GM12878 (cell line): ENCODE measurements around the gene SLC11A1. TPM values are rescaled to one million over a fixed set of nuclear protein-coding genes. Genes with fewer than 3 reads are reported as not detected.

Experiments
- ATAC-seq: fragments of 200-7000 bp; cut with Tn5 transposase; 3 replicates; pipeline ENCODE4 v1.9.1; 2020; ENCODE audit warnings: mild to moderate bottlenecking, moderate library complexity
- BruUV-seq: library from RNA; stranded (reverse); fragments of 400-500 nt; replicated peaks from 2 replicates; lab custom pipeline; 2021; lab: Mats Ljungman, UMichigan
- CTCF ChIA-PET: fragments of 300-600 bp; sonication (Branson Sonifier 250); formaldehyde crosslinking; extraction: SDS; loops from one replicate; lab custom pipeline; 2021; ENCODE audit warnings: inconsistent platforms; lab: Yijun Ruan, JAX
- POLR2A ChIA-PET: fragments of 350-600 bp; formaldehyde crosslinking; extraction: SDS; loops from one replicate; lab custom pipeline; 2021; ENCODE audit warnings: inconsistent platforms; lab: Charles Lee
- RAD21 ChIA-PET: fragments of 300-600 bp; sonication (Branson Sonifier 250); formaldehyde crosslinking; loops from one replicate; lab custom pipeline; 2023; ENCODE audit warnings: antibody characterized with exemption; ENCODE audit not compliant: unreplicated experiment; lab: Charles Lee
- SMC1A ChIA-PET: fragments of 300-600 bp; sonication (Branson Sonifier 250); formaldehyde crosslinking; loops from one replicate; lab custom pipeline; 2023; ENCODE audit not compliant: unreplicated experiment, uncharacterized antibody; lab: Charles Lee
- DNase-seq: peaks from one replicate; pipeline ENCODE4 v3.0.0-alpha.2; 2011; ENCODE audit warnings: low read depth, low spot score
- FAIRE-seq: peaks from 3 replicates; lab custom pipeline; 2011; peaks lifted over from hg19 to GRCh38; lab: Jason Lieb, UNC
- H2AFZ ChIP-seq: 2 replicates; pipeline ENCODE4 v1.6.0; 2011; ENCODE audit warnings: low read depth, low read length, control low read depth; ENCODE audit not compliant: control insufficient read depth
- H3K27ac ChIP-seq: 2 replicates; pipeline ENCODE4 v1.5.1; 2011; ENCODE audit warnings: control low read depth; ENCODE audit not compliant: control insufficient read depth, insufficient read depth
- H3K27me3 ChIP-seq, 2 experiments: replicated peaks in 1 of 2; 2 replicates each; pipeline versions ENCODE4 v1.6.0 to v1.6.1; 2011; ENCODE audit warnings: low read length in 1 of 2; ENCODE audit not compliant: control insufficient read depth in 2 of 2, insufficient read depth in 2 of 2
- H3K36me3 ChIP-seq, 2 experiments: 2 replicates each; pipeline ENCODE4 v1.5.1; 2011; ENCODE audit warnings: low read length in 1 of 2; ENCODE audit not compliant: control insufficient read depth in 2 of 2, insufficient read depth in 2 of 2
- H3K4me1 ChIP-seq: 2 replicates; pipeline ENCODE4 v1.6.1; 2011; ENCODE audit warnings: mild to moderate bottlenecking, low read length, moderate library complexity, mixed read lengths; ENCODE audit not compliant: control insufficient read depth, insufficient read depth
- H3K4me2 ChIP-seq: 2 replicates; pipeline ENCODE4 v1.6.0; 2011; ENCODE audit warnings: control low read depth; ENCODE audit not compliant: control insufficient read depth, insufficient read depth
- H3K4me3 ChIP-seq: fragments of 200-600 bp; sonication (generic); 2 replicates; pipeline ENCODE4 v1.5.1; 2016
- H3K79me2 ChIP-seq: 2 replicates; pipeline ENCODE4 v1.6.0; 2011; ENCODE audit warnings: low read length; ENCODE audit not compliant: control insufficient read depth, insufficient read depth
- H3K9ac ChIP-seq: 2 replicates; pipeline ENCODE4 v1.8.0; 2011; ENCODE audit warnings: low read length, control low read depth, mixed read lengths; ENCODE audit not compliant: control insufficient read depth, insufficient read depth
- H3K9me3 ChIP-seq: replicated peaks from 3 replicates; pipeline ENCODE4 v1.5.1; 2011; ENCODE audit warnings: mild to moderate bottlenecking, low read length; ENCODE audit not compliant: control insufficient read depth, insufficient read depth
- H4K20me1 ChIP-seq: 2 replicates; pipeline ENCODE4 v1.6.0; 2011; ENCODE audit not compliant: control insufficient read depth, insufficient read depth
- BRCA1 ChIP-seq: IDR thresholded peaks from 2 replicates; pipeline ENCODE4 v1.6.1; 2011; ENCODE audit warnings: low read depth, low read length, improper control_type of control experiment
- DPF2 ChIP-seq: fragments of 450-650 bp; IDR thresholded peaks from 2 replicates; pipeline ENCODE4 v1.6.1; 2017; ENCODE audit warnings: mild to moderate bottlenecking
- HDAC6 ChIP-seq: fragments of 200-600 bp; sonication (generic); IDR thresholded peaks from one replicate; pipeline ENCODE4 v1.8.0; 2017; ENCODE audit warnings: antibody characterized with exemption; ENCODE audit not compliant: unreplicated experiment
- NFIC ChIP-seq: IDR thresholded peaks from 2 replicates; pipeline ENCODE4 v1.6.1; 2012; ENCODE audit warnings: low read depth, mild to moderate bottlenecking, inconsistent platforms, low read length, moderate library complexity
- SMARCA5 ChIP-seq: fragments of 450-650 bp; IDR thresholded peaks from 2 replicates; pipeline ENCODE4 v1.6.1; 2017; ENCODE audit warnings: mild to moderate bottlenecking
- TARDBP ChIP-seq: IDR thresholded peaks from 2 replicates; pipeline ENCODE4 v1.6.1; 2016; ENCODE audit warnings: borderline replicate concordance
- ZNF217 ChIP-seq: fragments of 450-650 bp; IDR thresholded peaks from 2 replicates; pipeline ENCODE4 v1.6.1; 2017; ENCODE audit warnings: antibody characterized with exemption, mild to moderate bottlenecking
- ZNF622 ChIP-seq: fragments of 450-650 bp; IDR thresholded peaks from 2 replicates; pipeline ENCODE4 v1.6.1; 2017; ENCODE audit warnings: mild to moderate bottlenecking, inconsistent platforms
- WGBS: methylation state at CpG from one replicate; pipeline ENCODE4 v1.1.6; 2016; ENCODE audit warnings: low lambda C conversion rate; ENCODE audit not compliant: insufficient replicate concordance, insufficient coverage; ENCODE audit errors: missing lambda C conversion rate; 5-methylcytosine and 5-hydroxymethylcytosine counted together
- in situ Hi-C: fragments of 300-500 bp; cut with MboI; formaldehyde crosslinking; loops from 9 replicates; pipeline ENCODE4 v1.14.3; 2018; ENCODE audit warnings: mixed read lengths
- intact Hi-C: fragments of 100-400 bp; cut with micrococcal nuclease; formaldehyde crosslinking; loops from one replicate; pipeline ENCODE4 v1.14.2; 2022; ENCODE audit not compliant: unreplicated experiment
- polyA plus RNA-seq, 11 experiments: library from polyadenylated mRNA; depleted of rRNA in 4 of 11; unstranded in 6 of 11; stranded (reverse) in 5 of 11; fragments of >200 nt; fragmentation: Nextera tagmentation in 4 of 11; fragmentation: Illumina TruSeq in 1 of 11; extraction: Ambion mirVana in 4 of 11; extraction: Trizol in 1 of 11; gene quantifications; 1 replicate in 1 of 11; 2 replicates in 10 of 11; pipeline versions ENCODE4 v1.2.1 to v1.2.3, GENCODE V29; 2011 to 2016; ENCODE audit warnings: inconsistent platforms in 2 of 11, missing spikeins in 2 of 11, low read depth in 1 of 11
- total RNA-seq, 4 experiments: library from RNA; depleted of rRNA in 3 of 4; stranded (reverse); fragments of >200 nt in 3 of 4; fragmentation: Illumina TruSeq in 1 of 4; extraction: Trizol in 1 of 4; gene quantifications; 2 replicates each; pipeline versions ENCODE4 v1.2.1 to v1.2.3, GENCODE V29; 2013 to 2021
- TF ChIP-seq, protein P1 (sequence below): fragments of 450-650 bp; IDR thresholded peaks from 2 replicates; pipeline ENCODE4 v1.6.1; 2017; ENCODE audit warnings: mild to moderate bottlenecking, moderate library complexity

Gene SLC11A1
- total and polyA plus RNA-seq, 10 of the 15 experiments (the other 5 are each of a cell fraction or from before 2014, with no cell fraction given) = 0.03 to 0.38 (median 0.12) TPM

GRCh38 chr2:218357236-218358177 lies 24.6 kb upstream of the SLC11A1 start:
- SMC1A ChIA-PET = interaction anchor here (0.6 to 5.5 kb wide), 18 partner anchors 10 to 296 kb away, joined by 3 to 70 read pairs (median 7); partner anchors contain the start of genes AAMP, PNKD and TMBIM1
- Histone ChIP-seq H3K79me2 (no peaks in the 10 kb centered on the region), H3K27ac (no peak overlapping the region), H2AFZ (no peak overlapping the region), H3K4me2 (no peak overlapping the region), H3K36me3 (no peaks in the 10 kb centered on the region), H3K4me1 (peaks cover 3% of the 10 kb centered on the region), H4K20me1 (no peaks in the 10 kb centered on the region), H3K9me3 (no peaks in the 10 kb centered on the region), H3K9ac (no peak overlapping the region), H3K4me3 (no peak overlapping the region), H3K27me3 (no peaks in the 10 kb centered on the region)
- no peak for DNase-seq
- ATAC-seq = no peak
- RAD21 ChIA-PET = interaction anchor here (0.9 to 4.9 kb wide), 12 partner anchors 25 to 87 kb away, joined by 3 to 34 read pairs (median 9); partner anchors contain the start of genes PNKD and TMBIM1
- TF ChIP-seq BRCA1 (no peak), SMARCA5 (no peak), ZNF217 (no peak), ZNF622 (no peak)
- BruUV-seq = no TSS peak
- POLR2A ChIA-PET = interaction anchor here (0.6 to 2.0 kb wide), 4 partner anchors 10 to 302 kb away, joined by 4 to 10 read pairs (median 6); partner anchors contain the start of genes BCS1L and ZNF142
- WGBS = 56% methylated on average over 16 of the region's 17 CpGs
- intact Hi-C loops = loop anchor here (5.0 to 10.0 kb wide), 3 partner anchors 35 to 173 kb away; partner anchors contain the start of gene CTDSP1
- CTCF ChIA-PET = interaction anchor here (0.7 to 4.9 kb wide), 29 partner anchors 7 to 302 kb away, joined by 3 to 138 read pairs (median 5); partner anchors contain the start of genes AAMP, BCS1L, PNKD and TMBIM1
- in situ Hi-C loops = no loop called here
- no peak for FAIRE-seq

GRCh38 chr2:218360453-218360852 lies 21.6 kb upstream of the SLC11A1 start:
- ChIA-PET SMC1A (interaction anchor here (0.6 to 5.5 kb wide), 3 partner anchors 18 to 283 kb away, joined by 3 to 70 read pairs (median 3); no protein-coding TSS in a partner anchor), POLR2A (no interaction called here), RAD21 (interaction anchor here (1.4 to 4.9 kb wide), 2 partner anchors 33 to 58 kb away, joined by 4 to 34 read pairs; no protein-coding TSS in a partner anchor), CTCF (interaction anchor here (1.5 to 2.7 kb wide), 4 partner anchors 31 to 71 kb away, joined by 3 to 8 read pairs (median 5); no protein-coding TSS in a partner anchor)
- DNase-seq = no peak
- 100% methylated on average over 4 of the region's 4 CpGs for WGBS
- Histone ChIP-seq H3K4me3 (no peak overlapping the region), H3K27ac (no peak overlapping the region), H3K9me3 (no peaks in the 10 kb centered on the region), H4K20me1 (no peaks in the 10 kb centered on the region), H3K79me2 (no peaks in the 10 kb centered on the region), H3K4me1 (peaks cover 7% of the 10 kb centered on the region), H3K9ac (no peak overlapping the region), H3K36me3 (no peaks in the 10 kb centered on the region), H3K27me3 (no peaks in the 10 kb centered on the region), H3K4me2 (no peak overlapping the region), H2AFZ (no peak overlapping the region)
- no TSS peak for BruUV-seq
- FAIRE-seq = no peak
- ATAC-seq = no peak
- intact Hi-C loops = no loop called here
- in situ Hi-C loops = no loop called here
- TF ChIP-seq TARDBP = no peak
- TF ChIP-seq HDAC6 = no peak
- TF ChIP-seq DPF2 = no peak
- TF ChIP-seq NFIC = no peak
- TF ChIP-seq, protein P1, sequence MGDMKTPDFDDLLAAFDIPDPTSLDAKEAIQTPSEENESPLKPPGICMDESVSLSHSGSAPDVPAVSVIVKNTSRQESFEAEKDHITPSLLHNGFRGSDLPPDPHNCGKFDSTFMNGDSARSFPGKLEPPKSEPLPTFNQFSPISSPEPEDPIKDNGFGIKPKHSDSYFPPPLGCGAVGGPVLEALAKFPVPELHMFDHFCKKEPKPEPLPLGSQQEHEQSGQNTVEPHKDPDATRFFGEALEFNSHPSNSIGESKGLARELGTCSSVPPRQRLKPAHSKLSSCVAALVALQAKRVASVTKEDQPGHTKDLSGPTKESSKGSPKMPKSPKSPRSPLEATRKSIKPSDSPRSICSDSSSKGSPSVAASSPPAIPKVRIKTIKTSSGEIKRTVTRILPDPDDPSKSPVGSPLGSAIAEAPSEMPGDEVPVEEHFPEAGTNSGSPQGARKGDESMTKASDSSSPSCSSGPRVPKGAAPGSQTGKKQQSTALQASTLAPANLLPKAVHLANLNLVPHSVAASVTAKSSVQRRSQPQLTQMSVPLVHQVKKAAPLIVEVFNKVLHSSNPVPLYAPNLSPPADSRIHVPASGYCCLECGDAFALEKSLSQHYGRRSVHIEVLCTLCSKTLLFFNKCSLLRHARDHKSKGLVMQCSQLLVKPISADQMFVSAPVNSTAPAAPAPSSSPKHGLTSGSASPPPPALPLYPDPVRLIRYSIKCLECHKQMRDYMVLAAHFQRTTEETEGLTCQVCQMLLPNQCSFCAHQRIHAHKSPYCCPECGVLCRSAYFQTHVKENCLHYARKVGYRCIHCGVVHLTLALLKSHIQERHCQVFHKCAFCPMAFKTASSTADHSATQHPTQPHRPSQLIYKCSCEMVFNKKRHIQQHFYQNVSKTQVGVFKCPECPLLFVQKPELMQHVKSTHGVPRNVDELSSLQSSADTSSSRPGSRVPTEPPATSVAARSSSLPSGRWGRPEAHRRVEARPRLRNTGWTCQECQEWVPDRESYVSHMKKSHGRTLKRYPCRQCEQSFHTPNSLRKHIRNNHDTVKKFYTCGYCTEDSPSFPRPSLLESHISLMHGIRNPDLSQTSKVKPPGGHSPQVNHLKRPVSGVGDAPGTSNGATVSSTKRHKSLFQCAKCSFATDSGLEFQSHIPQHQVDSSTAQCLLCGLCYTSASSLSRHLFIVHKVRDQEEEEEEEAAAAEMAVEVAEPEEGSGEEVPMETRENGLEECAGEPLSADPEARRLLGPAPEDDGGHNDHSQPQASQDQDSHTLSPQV = no peak
